NCI-H524 treated with DMSO at 0.1 percent for 48 hours (cell line): ENCODE measurements around the gene PARD3B.

ENCODE experiments used
- DNase-seq: peaks from one replicate; lab custom pipeline; 2025; lab: John Stamatoyannopoulos, UW

Gene PARD3B

GRCh38 chr2:205407984-205408383 lies 862.7 kb downstream of the PARD3B start:
- DNase-seq: no peak

GRCh38 chr2:205408696-205409095 lies 863.4 kb downstream of the PARD3B start:
- DNase-seq: no peak

- DNase-seq: no peak
Observed at GRCh38 chr2:205409411-205409810, 864.1 kb downstream of the PARD3B start.

GRCh38 chr2:205411558-205411957 lies 866.3 kb downstream of the PARD3B start:
- DNase-seq: no peak

GRCh38 chr2:205424326-205424725 lies 879.1 kb downstream of the PARD3B start:
- no peak for DNase-seq

- DNase-seq: no peak
Observed at GRCh38 chr2:205425102-205425501, 879.8 kb downstream of the PARD3B start.

GRCh38 chr2:205427112-205427511 lies 881.8 kb downstream of the PARD3B start:
- no peak for DNase-seq

- DNase-seq: no peak
Observed at GRCh38 chr2:205428811-205429210, 883.5 kb downstream of the PARD3B start.

- DNase-seq: no peak
Observed at GRCh38 chr2:205435970-205436369, 890.7 kb downstream of the PARD3B start.

- DNase-seq: no peak
Observed at GRCh38 chr2:205438241-205438640, 893.0 kb downstream of the PARD3B start.

GRCh38 chr2:205439621-205440020 lies 894.3 kb downstream of the PARD3B start:
- no peak for DNase-seq

GRCh38 chr2:205441524-205441923 lies 896.2 kb downstream of the PARD3B start:
- DNase-seq: no peak

GRCh38 chr2:205448189-205448588 lies 902.9 kb downstream of the PARD3B start:
- no peak for DNase-seq

GRCh38 chr2:205451901-205452512 lies 906.7 kb downstream of the PARD3B start:
- DNase-seq: no peak

- DNase-seq: no peak
Observed at GRCh38 chr2:205453202-205453601, 907.9 kb downstream of the PARD3B start.

- no peak for DNase-seq
Observed at GRCh38 chr2:205456682-205457081, 911.4 kb downstream of the PARD3B start.

- DNase-seq: no peak
Observed at GRCh38 chr2:205460217-205460616, 914.9 kb downstream of the PARD3B start.

- no peak for DNase-seq
Observed at GRCh38 chr2:205461169-205461568, 915.9 kb downstream of the PARD3B start.

GRCh38 chr2:205461678-205462665 lies 916.7 kb downstream of the PARD3B start:
- DNase-seq: no peak

GRCh38 chr2:205462681-205463345 lies 917.5 kb downstream of the PARD3B start:
- DNase-seq: no peak

- no peak for DNase-seq
Observed at GRCh38 chr2:205463466-205464025, 918.3 kb downstream of the PARD3B start.

- no peak for DNase-seq
Observed at GRCh38 chr2:205464681-205465080, 919.4 kb downstream of the PARD3B start.
